Activated CD4-positive, alpha-beta memory T cell treated with anti-CD3 and anti-CD28 coated beads for 36 hours (primary cell): ENCODE results near the gene ATXN10. TPM values are rescaled to one million over a fixed set of nuclear protein-coding genes. Genes with fewer than 3 reads are reported as not detected.

Experiments used
- CTCF ChIA-PET: fragments of 350-600 bp; sonication (Branson Sonifier 250); formaldehyde crosslinking; loops from one replicate; lab custom pipeline; 2021; ENCODE audit warnings: antibody characterized with exemption, inconsistent platforms; lab: Charles Lee
- POLR2A ChIA-PET: fragments of 350-600 bp; sonication (Branson Sonifier 250); formaldehyde crosslinking; loops from one replicate; lab custom pipeline; 2021; ENCODE audit warnings: antibody characterized with exemption; lab: Charles Lee
- DNase-seq: peaks from one replicate; pipeline ENCODE4 v3.0.0-alpha.2; 2020
- H3K27ac Mint-ChIP-seq: one replicate; pipeline ENCODE4 v1.8.0; 2021; ENCODE audit warnings: mixed read lengths
- H3K27me3 Mint-ChIP-seq: one replicate; pipeline ENCODE4 v1.8.0; 2021; ENCODE audit warnings: mixed read lengths
- H3K36me3 Mint-ChIP-seq: one replicate; pipeline ENCODE4 v1.8.0; 2021; ENCODE audit warnings: mixed read lengths
- H3K4me1 Mint-ChIP-seq: one replicate; pipeline ENCODE4 v1.8.0; 2021; ENCODE audit warnings: low read depth, mixed read lengths
- H3K4me3 Mint-ChIP-seq: one replicate; pipeline ENCODE4 v1.8.0; 2021; ENCODE audit warnings: mild to moderate bottlenecking, mixed read lengths
- H3K9me3 Mint-ChIP-seq: one replicate; pipeline ENCODE4 v1.8.0; 2021; ENCODE audit warnings: mixed read lengths
- intact Hi-C: fragments of 100-400 bp; cut with micrococcal nuclease; formaldehyde crosslinking; loops from one replicate; pipeline ENCODE4 v1.15.1; 2023
- total RNA-seq, 2 experiments: library from RNA; stranded (reverse); gene quantifications; one replicate each; pipeline ENCODE4 v1.2.3, GENCODE V29; 2021

ATXN10 gene
- total RNA-seq, 2 experiments from 2014 or later = 88.6 to 89.9 TPM

DNA sequence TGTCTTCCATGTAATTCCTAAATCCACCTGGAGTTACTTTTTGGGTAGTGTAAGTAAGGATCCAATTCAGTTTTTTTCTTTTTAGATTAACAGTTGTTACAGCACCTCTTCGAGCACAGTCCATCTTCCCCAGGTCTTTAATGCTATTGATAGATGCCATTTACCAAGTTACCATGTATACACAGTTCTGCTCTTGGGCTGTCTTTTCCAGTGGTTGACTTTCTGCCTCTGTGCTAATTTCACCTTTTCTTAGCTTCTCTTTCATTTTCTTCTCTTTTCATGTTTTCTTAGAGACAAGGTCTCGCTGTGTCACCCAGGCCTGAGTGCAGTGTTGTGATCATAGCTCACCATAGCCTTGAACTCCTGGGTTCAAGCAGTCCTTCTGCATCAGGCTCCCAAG lies 12.0 kb downstream of the ATXN10 start:
- Mint-ChIP-seq H3K27me3 (no peaks in the 10 kb centered on the region), H3K36me3 (peaks cover 1% of the 10 kb centered on the region), H3K4me1 (peaks cover 25% of the 10 kb centered on the region), H3K9me3 (no peaks in the 10 kb centered on the region), H3K4me3 (no peak overlapping the region), H3K27ac (no peak overlapping the region)
- ChIA-PET POLR2A (no interaction called here), CTCF (no interaction called here)
- intact Hi-C loops = no loop called here
- no peak for DNase-seq

DNA sequence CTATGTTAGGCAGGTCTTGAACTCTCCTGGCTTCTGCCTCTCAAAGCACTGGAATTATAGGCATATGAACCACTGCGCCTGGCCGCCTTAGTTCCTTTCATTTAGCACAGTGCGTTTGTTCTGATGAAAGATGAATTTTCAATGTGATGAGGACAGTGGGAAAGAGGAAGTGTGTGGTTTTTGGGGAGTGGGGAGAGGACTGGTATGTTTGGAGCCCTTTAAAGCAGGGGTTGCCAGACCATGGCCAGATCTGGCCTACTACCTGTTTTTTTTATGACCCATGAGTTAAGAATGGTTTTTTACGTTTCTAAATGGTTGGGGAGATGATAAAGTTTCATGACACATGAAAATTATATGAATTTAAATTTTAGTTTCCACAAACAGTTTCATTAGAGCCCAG lies 12.5 kb downstream of the ATXN10 start:
- H3K36me3 Mint-ChIP-seq = peaks cover 1% of the 10 kb centered on the region
- H3K4me3 Mint-ChIP-seq = no peak overlapping the region
- no peak for DNase-seq
- H3K27me3 Mint-ChIP-seq = no peaks in the 10 kb centered on the region
- H3K4me1 Mint-ChIP-seq = peaks cover 25% of the 10 kb centered on the region
- intact Hi-C loops = no loop called here
- H3K9me3 Mint-ChIP-seq = no peaks in the 10 kb centered on the region
- no peak overlapping the region for H3K27ac Mint-ChIP-seq
- ChIA-PET POLR2A (no interaction called here), CTCF (no interaction called here)

DNA sequence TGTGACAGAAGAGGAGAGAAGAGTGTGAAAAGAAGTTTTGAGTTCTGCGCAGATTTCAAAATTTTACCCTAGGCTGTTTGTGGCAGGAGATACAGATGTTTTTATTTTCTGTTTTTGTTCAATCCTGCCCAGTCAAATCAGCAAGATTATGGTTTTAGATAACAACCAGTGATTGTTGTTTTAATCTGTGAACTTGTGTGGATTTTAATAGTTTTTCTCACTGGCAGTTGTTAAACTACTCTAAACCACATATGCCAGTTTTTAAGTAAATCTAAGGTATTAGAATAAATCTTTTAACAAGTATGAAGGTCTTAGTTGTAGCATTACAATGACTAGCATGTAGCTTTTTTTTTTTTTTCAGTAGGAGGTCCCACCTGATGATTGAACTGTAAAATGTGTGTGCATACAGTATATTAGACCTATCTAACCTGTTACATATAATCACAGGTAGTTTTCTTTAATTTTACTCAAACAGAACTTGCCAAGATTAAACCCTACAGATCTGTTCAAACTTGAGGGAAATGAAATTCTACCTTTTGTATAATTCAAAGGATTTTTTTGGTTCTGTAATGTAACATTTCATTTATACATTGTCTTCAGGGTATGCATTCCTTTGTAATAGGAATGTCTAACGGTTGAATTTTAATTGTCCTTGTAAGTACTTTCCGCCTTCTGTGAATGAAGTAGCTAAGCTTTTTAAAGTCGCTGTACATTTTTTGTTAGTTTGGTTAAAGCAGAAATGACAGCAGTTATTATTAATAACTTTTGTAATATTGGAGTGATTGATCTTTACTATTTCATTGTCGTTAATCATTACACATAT lies 13.3 kb downstream of the ATXN10 start:
- Mint-ChIP-seq H3K27me3 (no peaks in the 10 kb centered on the region), H3K4me3 (no peak overlapping the region), H3K9me3 (no peaks in the 10 kb centered on the region), H3K36me3 (no peaks in the 10 kb centered on the region), H3K27ac (no peak overlapping the region), H3K4me1 (peaks cover 26% of the 10 kb centered on the region)
- POLR2A ChIA-PET = interaction anchor here (1.0 kb wide), 1 partner anchor 13 kb away, joined by 4 read pairs; the partner anchor contains the start of gene ATXN10
- no peak for DNase-seq
- CTCF ChIA-PET = interaction anchor here (1.7 kb wide), 1 partner anchor 40 kb away, joined by 9 read pairs; no protein-coding TSS in a partner anchor
- intact Hi-C loops = no loop called here

DNA sequence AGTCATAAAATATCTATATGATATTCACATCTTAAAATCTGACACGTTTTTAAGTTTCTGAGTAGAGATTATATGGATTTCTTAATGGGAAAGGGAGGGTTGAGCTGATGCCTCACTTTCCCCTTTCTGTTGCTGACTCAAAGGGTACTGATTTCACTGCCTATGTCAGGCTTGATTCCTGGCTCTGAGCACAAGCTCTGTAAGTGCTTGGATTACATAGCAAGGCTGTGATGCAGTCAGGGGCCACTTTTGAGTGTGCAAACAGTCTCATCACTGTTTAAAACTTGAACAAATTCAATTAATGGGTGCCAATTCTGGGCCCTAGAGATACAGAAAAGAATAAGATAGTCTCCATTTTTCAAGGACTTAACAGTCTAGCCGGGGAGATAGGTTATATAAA lies 14.4 kb downstream of the ATXN10 start:
- no peaks in the 10 kb centered on the region for H3K9me3 Mint-ChIP-seq
- no peak overlapping the region for H3K27ac Mint-ChIP-seq
- POLR2A ChIA-PET = no interaction called here
- H3K36me3 Mint-ChIP-seq = peaks cover 3% of the 10 kb centered on the region
- no peak overlapping the region for H3K4me3 Mint-ChIP-seq
- intact Hi-C loops = no loop called here
- peaks cover 31% of the 10 kb centered on the region for H3K4me1 Mint-ChIP-seq
- DNase-seq = no peak
- no peaks in the 10 kb centered on the region for H3K27me3 Mint-ChIP-seq
- CTCF ChIA-PET = interaction anchor here (0.6 to 1.8 kb wide), 3 partner anchors 41 to 292 kb away, joined by 3 to 9 read pairs (median 4); no protein-coding TSS in a partner anchor

DNA sequence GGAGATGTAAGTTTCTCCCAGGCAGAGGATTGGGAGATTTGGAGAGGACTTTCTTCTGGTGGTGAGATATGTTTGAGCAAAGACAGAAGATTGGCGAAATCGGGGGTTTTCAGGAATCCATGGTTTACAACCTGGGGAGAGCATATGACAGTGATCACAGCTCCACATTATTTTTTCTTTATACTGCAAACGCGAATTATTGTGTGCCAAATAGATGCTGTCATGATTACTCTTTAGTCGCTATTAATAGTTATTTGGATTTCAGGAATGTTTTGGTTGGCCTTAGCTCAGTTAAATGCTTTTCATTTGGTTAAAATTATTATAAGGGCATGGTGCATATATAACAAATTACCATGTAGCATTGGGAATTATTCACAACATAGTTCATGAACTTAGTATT lies 15.2 kb downstream of the ATXN10 start:
- DNase-seq = no peak
- intact Hi-C loops = no loop called here
- H3K27me3 Mint-ChIP-seq = no peaks in the 10 kb centered on the region
- H3K9me3 Mint-ChIP-seq = no peaks in the 10 kb centered on the region
- CTCF ChIA-PET = interaction anchor here (0.6 to 1.8 kb wide), 2 partner anchors 177 to 795 kb away, joined by 3 to 4 read pairs; no protein-coding TSS in a partner anchor
- peaks cover 31% of the 10 kb centered on the region for H3K4me1 Mint-ChIP-seq
- POLR2A ChIA-PET = no interaction called here
- no peak overlapping the region for H3K4me3 Mint-ChIP-seq
- H3K27ac Mint-ChIP-seq = no peak overlapping the region
- H3K36me3 Mint-ChIP-seq = peaks cover 5% of the 10 kb centered on the region

DNA sequence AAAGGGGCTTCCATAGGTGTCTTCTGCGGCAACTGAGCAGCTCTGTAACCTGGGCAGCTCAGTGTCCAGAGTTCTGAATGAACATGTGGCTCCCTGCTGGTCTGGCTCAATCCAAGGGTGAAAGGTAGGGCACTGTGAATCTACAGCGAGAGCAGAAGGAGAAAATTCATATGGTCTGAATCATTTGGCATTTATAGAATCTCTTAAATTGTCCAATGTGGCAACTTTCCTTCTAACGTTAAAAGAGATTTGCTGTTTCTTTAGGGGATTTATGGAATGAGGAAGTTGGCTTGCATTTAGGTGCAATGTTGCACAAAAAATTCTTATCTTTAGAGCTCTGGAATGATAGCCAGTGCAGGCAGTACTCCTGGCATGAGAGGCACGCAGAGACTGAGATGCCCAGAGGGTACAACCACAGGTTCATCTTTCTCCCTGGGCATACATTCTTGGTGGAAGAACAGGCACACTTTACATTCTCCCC lies 17.0 kb downstream of the ATXN10 start:
- DNase-seq = no peak
- intact Hi-C loops = no loop called here
- ChIA-PET POLR2A (no interaction called here), CTCF (no interaction called here)
- Mint-ChIP-seq H3K9me3 (no peaks in the 10 kb centered on the region), H3K4me3 (no peak overlapping the region), H3K27me3 (no peaks in the 10 kb centered on the region), H3K36me3 (peaks cover 16% of the 10 kb centered on the region), H3K4me1 (peaks cover 31% of the 10 kb centered on the region), H3K27ac (no peak overlapping the region)

DNA sequence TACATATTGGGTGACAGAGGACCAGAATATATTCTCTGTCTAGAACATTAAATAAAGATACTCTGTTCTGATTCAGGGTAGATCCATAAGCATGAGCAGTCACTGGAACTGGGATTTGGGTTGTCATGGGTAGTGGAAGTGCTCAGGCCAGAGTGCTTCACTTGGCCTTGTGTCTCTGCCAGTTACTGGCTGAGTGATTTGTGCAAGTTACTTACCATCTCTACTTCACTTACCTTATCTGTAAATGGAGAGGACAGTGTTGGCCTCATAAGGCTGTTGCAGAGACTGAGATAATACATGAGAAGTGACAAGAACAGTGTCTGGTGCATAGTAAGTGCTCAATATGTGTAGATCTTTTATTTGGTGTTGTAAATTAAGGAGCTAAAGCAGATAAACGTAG lies 17.6 kb downstream of the ATXN10 start:
- intact Hi-C loops = no loop called here
- H3K4me1 Mint-ChIP-seq = peaks cover 31% of the 10 kb centered on the region
- CTCF ChIA-PET = no interaction called here
- peaks cover 16% of the 10 kb centered on the region for H3K36me3 Mint-ChIP-seq
- no peaks in the 10 kb centered on the region for H3K9me3 Mint-ChIP-seq
- no peaks in the 10 kb centered on the region for H3K27me3 Mint-ChIP-seq
- no peak overlapping the region for H3K4me3 Mint-ChIP-seq
- DNase-seq = no peak
- POLR2A ChIA-PET = interaction anchor here (1.2 kb wide), 1 partner anchor 18 kb away, joined by 3 read pairs; the partner anchor contains the start of gene ATXN10
- H3K27ac Mint-ChIP-seq = no peak overlapping the region

DNA sequence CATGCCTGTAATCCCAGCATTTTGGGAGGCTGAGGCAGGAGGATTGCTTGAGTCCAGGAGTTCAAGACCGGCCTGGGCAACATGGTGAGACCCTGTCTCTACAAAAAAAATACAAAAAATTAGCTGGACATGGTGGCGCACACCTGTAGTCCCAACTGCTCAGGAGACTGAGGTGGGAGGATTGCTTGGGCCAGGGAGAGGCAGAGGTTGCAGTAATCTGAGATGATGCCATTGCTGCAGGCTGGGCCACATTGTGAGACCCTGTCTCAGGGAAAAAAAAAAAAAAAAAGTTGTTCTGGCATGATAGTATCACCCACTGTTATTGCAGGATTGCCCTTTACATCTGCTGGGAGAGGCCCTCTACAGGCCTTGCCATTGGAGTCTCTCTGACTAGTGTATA lies 18.4 kb downstream of the ATXN10 start:
- Mint-ChIP-seq H3K36me3 (peaks cover 16% of the 10 kb centered on the region), H3K4me3 (no peak overlapping the region), H3K27ac (no peak overlapping the region), H3K27me3 (no peaks in the 10 kb centered on the region), H3K4me1 (peaks cover 31% of the 10 kb centered on the region), H3K9me3 (no peaks in the 10 kb centered on the region)
- ChIA-PET CTCF (interaction anchor here (0.7 kb wide), 2 partner anchors 99 to 249 kb away, joined by 3 to 4 read pairs; no protein-coding TSS in a partner anchor), POLR2A (interaction anchor here (1.2 kb wide), 1 partner anchor 19 kb away, joined by 3 read pairs; the partner anchor contains the start of gene ATXN10)
- intact Hi-C loops = no loop called here
- DNase-seq = no peak

DNA sequence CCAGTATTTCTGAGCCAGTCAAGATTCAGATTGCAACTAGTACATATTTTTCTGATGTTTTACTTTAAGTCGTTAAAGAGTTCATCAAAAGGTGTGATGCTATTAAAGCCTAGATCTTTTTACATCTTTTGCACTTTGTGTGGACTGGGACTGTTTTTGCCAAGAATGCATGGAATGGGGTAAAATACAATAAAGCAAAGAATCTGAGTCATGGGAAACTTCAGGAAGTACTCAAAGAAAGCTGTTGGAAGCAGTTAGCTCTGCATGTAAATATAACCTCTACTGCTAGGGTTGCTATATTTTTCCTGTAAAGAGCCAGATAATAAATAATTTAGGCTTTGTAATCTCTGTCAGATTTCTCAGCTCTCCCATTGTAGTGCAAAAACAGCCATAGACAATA lies 20.9 kb downstream of the ATXN10 start:
- H3K27me3 Mint-ChIP-seq = no peaks in the 10 kb centered on the region
- no peak overlapping the region for H3K27ac Mint-ChIP-seq
- peaks cover 24% of the 10 kb centered on the region for H3K36me3 Mint-ChIP-seq
- H3K4me3 Mint-ChIP-seq = no peak overlapping the region
- no peak for DNase-seq
- H3K4me1 Mint-ChIP-seq = peaks cover 22% of the 10 kb centered on the region
- ChIA-PET POLR2A (no interaction called here), CTCF (no interaction called here)
- H3K9me3 Mint-ChIP-seq = no peaks in the 10 kb centered on the region
- intact Hi-C loops = no loop called here

DNA sequence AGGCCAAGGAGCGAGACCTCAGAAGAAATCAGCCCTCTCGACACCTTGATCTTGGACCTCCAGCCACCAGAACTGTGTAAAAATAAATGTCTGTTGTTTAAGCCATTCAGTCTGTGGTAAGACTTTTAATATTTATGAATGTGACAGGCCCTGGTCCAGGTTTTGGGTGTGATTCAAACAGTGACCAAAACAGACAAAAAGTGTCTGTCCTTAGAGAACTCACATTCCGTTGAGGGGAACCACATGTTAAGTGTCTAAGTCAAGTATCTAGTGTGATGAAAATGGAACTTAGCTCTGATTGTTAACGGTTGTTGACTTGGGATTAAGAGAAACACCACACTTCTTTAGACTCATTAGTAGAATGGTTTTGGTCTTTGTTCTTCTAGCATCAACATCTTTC lies 22.2 kb downstream of the ATXN10 start:
- intact Hi-C loops = no loop called here
- no peak for DNase-seq
- ChIA-PET CTCF (no interaction called here), POLR2A (no interaction called here)
- H3K4me1 Mint-ChIP-seq = peaks cover 18% of the 10 kb centered on the region
- H3K9me3 Mint-ChIP-seq = no peaks in the 10 kb centered on the region
- H3K4me3 Mint-ChIP-seq = no peak overlapping the region
- H3K36me3 Mint-ChIP-seq = peaks cover 31% of the 10 kb centered on the region
- H3K27ac Mint-ChIP-seq = no peak overlapping the region
- H3K27me3 Mint-ChIP-seq = no peaks in the 10 kb centered on the region

DNA sequence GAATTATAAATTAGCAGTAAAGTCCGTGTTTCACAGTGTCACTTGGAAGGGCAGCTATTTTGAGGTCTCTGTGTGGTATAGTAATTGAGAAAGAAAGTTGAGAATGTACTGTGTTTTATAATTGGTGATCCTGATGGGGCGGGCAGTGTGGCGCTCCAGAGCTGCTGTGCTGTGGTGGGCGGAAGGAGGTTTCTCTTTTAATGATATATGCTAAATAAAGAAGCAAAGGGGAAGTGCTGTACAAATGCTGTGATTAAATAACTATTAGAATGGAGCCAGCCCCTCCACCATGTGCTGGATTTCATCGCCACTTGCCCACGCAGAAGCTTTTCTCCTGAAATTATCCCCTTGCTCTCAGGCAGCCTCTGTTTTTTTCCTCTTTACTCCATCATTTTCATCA lies 24.6 kb downstream of the ATXN10 start:
- CTCF ChIA-PET = no interaction called here

DNA sequence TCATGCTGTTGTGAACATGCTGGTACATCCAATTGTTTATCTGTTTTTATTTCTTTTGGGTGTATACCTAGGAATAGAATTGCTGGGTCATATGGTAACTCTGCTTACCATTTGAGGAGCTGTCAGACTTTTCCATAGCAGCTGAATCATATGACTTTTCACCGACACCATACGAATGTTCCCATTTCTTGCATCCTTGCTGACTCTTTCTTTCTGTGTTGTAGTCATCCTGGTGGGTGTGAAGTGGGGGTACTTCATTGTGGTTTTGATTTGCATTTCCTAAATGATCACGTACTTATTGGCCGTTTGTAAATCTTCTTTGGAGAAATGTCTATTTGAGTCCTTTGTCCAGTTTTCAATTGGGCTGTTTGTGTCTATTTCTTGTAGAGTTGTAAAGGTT lies 26.5 kb downstream of the ATXN10 start:
- no peaks in the 10 kb centered on the region for H3K9me3 Mint-ChIP-seq
- no peak overlapping the region for H3K4me3 Mint-ChIP-seq
- peaks cover 5% of the 10 kb centered on the region for H3K4me1 Mint-ChIP-seq
- intact Hi-C loops = no loop called here
- H3K36me3 Mint-ChIP-seq = peaks cover 41% of the 10 kb centered on the region
- H3K27me3 Mint-ChIP-seq = no peaks in the 10 kb centered on the region
- ChIA-PET CTCF (no interaction called here), POLR2A (no interaction called here)
- no peak overlapping the region for H3K27ac Mint-ChIP-seq
- no peak for DNase-seq

More for the DNA sequence above, 24.6 kb downstream of the ATXN10 start:
- Mint-ChIP-seq H3K4me3 (no peak overlapping the region), H3K27me3 (no peaks in the 10 kb centered on the region), H3K36me3 (peaks cover 35% of the 10 kb centered on the region), H3K27ac (no peak overlapping the region), H3K4me1 (peaks cover 5% of the 10 kb centered on the region), H3K9me3 (no peaks in the 10 kb centered on the region)
- POLR2A ChIA-PET = no interaction called here
- no peak for DNase-seq
- intact Hi-C loops = no loop called here
